ENCODE measurements around the gene TNPO2.

DNA sequence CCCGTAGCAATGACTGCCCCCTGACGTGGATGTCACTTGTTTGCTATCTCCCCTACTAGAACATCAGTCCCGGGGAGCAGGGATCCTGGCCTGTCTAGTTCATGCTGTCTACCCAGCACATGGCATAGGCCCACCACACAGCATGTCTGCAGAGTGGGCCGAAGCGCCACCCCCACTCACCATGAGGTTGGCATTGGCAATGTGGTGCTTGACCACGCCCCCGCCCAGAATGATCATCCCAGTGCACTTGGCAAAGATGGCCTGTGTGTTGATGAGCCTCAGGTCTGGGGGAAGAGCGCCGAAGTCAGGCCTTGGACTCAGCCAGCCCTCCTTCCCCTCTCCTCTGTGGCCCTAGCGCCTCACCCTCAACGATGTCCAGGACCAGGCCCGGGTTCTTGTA, 46.8 kb downstream of the TNPO2 start:
- TF ChIP-seq EZH2 (IDR thresholded peaks at IDR 0.05; ENCODE audit: low read length, missing control alignments) = no peak
- TF ChIP-seq, protein P1, sequence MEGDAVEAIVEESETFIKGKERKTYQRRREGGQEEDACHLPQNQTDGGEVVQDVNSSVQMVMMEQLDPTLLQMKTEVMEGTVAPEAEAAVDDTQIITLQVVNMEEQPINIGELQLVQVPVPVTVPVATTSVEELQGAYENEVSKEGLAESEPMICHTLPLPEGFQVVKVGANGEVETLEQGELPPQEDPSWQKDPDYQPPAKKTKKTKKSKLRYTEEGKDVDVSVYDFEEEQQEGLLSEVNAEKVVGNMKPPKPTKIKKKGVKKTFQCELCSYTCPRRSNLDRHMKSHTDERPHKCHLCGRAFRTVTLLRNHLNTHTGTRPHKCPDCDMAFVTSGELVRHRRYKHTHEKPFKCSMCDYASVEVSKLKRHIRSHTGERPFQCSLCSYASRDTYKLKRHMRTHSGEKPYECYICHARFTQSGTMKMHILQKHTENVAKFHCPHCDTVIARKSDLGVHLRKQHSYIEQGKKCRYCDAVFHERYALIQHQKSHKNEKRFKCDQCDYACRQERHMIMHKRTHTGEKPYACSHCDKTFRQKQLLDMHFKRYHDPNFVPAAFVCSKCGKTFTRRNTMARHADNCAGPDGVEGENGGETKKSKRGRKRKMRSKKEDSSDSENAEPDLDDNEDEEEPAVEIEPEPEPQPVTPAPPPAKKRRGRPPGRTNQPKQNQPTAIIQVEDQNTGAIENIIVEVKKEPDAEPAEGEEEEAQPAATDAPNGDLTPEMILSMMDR (conservative IDR thresholded peaks at IDR 0.05 in 1 of 2, IDR thresholded peaks at IDR 0.05 in 1 of 2; ENCODE audit: low read depth in 1 of 2, low read length in 2 of 2) = no peak
